Measurements from ENCODE around the gene ANKS1A. TPM values are rescaled to one million over a fixed set of nuclear protein-coding genes. Genes with fewer than 3 reads are reported as not detected.

The ANKS1A gene
- total RNA-seq, 1 experiment from 2014 or later, result 26.5 TPM

GRCh38 chr6:34949636-34950035 lies 60.6 kb downstream of the ANKS1A start:
- H4K8ac ChIP-seq (replicated peaks; ENCODE audit: insufficient read length, low read depth, low read length), result no peak overlapping the region
- H3K14ac ChIP-seq (ENCODE audit: insufficient read depth, low read length), result no peak overlapping the region
- 0 out of 2 replicates have a peak, but pooled peaks cover 1% of the 10 kb centered on the region for H3K79me2 ChIP-seq (ENCODE audit: insufficient read depth, low read length)
- TF ChIP-seq CTCF (conservative IDR thresholded peaks at IDR 0.05), result no peak
- no peaks in the 10 kb centered on the region for H3K27me3 ChIP-seq (ENCODE audit: insufficient read depth, low read length)
- no peaks in the 10 kb centered on the region for H3K9me3 Mint-ChIP-seq
- no peak overlapping the region for H2AK5ac ChIP-seq (ENCODE audit: insufficient read length, low read length)
- no peak overlapping the region for H3K18ac ChIP-seq (ENCODE audit: insufficient read length, low read depth, low read length)
- H2BK20ac ChIP-seq (ENCODE audit: low read depth, low read length, poor library complexity, severe bottlenecking), result no peak overlapping the region
- H3K4ac ChIP-seq (ENCODE audit: low read depth, low read length), result no peak overlapping the region
- peaks cover 13 to 24% of the 10 kb centered on the region in 2 experiments for H3K4me1 Mint-ChIP-seq
- no peak overlapping the region for H3K23ac ChIP-seq (ENCODE audit: insufficient read length, low read depth, low read length)
- no peak overlapping the region for H3K56ac ChIP-seq (ENCODE audit: insufficient read length, low read depth, low read length)
- no peak overlapping the region for H2AFZ ChIP-seq (ENCODE audit: low read length)
- no peak overlapping the region for H3K4me3 Mint-ChIP-seq
- H4K20me1 ChIP-seq (ENCODE audit: control insufficient read depth, insufficient read depth, insufficient read length), result no peaks in the 10 kb centered on the region
- no peak for DNase-seq
- no peaks in the 10 kb centered on the region; the same call in 1 of the 2 replicates for H3K4me1 ChIP-seq (ENCODE audit: insufficient read depth, low read length)
- no peak overlapping the region for H3K27ac ChIP-seq (ENCODE audit: insufficient read length, low read depth, low read length)
- no peak overlapping the region for H3K27ac Mint-ChIP-seq
- H3K36me3 Mint-ChIP-seq (ENCODE audit: insufficient read depth in 1 of 3, low read depth in 3 of 3), result peaks cover 0 to 2% (median 1%) of the 10 kb centered on the region in 3 experiments; a peak in 3 of 7 replicates
- no peak overlapping the region for H2BK15ac ChIP-seq (ENCODE audit: low read depth, low read length)
- no peaks in the 10 kb centered on the region for H3K9me3 ChIP-seq (ENCODE audit: control insufficient read depth, low read depth, low read length)
- no peak overlapping the region for H4K5ac ChIP-seq (ENCODE audit: insufficient read length, low read depth, low read length)
- H4K91ac ChIP-seq (ENCODE audit: insufficient read length, low read depth, low read length), result no peak overlapping the region
- WGBS (ENCODE audit: extremely low coverage, insufficient read length, low lambda C conversion rate), result no CpG with 5 or more reads among the region's 3 CpGs
- peaks cover 11% of the 10 kb centered on the region for H3K79me1 ChIP-seq (ENCODE audit: insufficient read depth, low read depth, low read length, poor library complexity, severe bottlenecking)
- no peak overlapping the region for H3K9ac ChIP-seq (ENCODE audit: extremely low read depth, insufficient read length, low read length)
- H3T11ph ChIP-seq (ENCODE audit: low read length), result no peak overlapping the region
- H3K4me2 ChIP-seq (ENCODE audit: insufficient read depth, insufficient read length, low read length), result no peak overlapping the region
- no peak overlapping the region for H2BK120ac ChIP-seq (ENCODE audit: low read depth, low read length, poor library complexity, severe bottlenecking)
- H3K23me2 ChIP-seq (ENCODE audit: insufficient read length, low read depth, low read length, poor library complexity, severe bottlenecking), result no peaks in the 10 kb centered on the region
- no peak overlapping the region for H2BK5ac ChIP-seq (ENCODE audit: insufficient read length, low read length)
- H3K27me3 Mint-ChIP-seq (ENCODE audit: low read depth), result no peaks in the 10 kb centered on the region
- no peak overlapping the region for H2BK12ac ChIP-seq (ENCODE audit: insufficient read length, low read depth, low read length)

Data from H9 (cell line).